T47D (cell line): ENCODE results near the gene LYPD4.
"Not testable (repeated sequence)": the region's sequence is repeated elsewhere in the genome, so short reads cannot be mapped to it uniquely, and the experiment has no call there.

Experiments
- DNase-seq, 2 experiments: peaks; one replicate each; pipeline versions ENCODE4 v3.0.0 to v3.0.0-alpha.2; 2011 to 2012; ENCODE audit warnings: low read depth in 1 of 2, low spot score in 1 of 2
- JUND ChIP-seq: IDR thresholded peaks from 2 replicates; pipeline ENCODE4 v1.6.1; 2012; ENCODE audit warnings: low read depth
- in situ Hi-C: cut with HindIII; loops from 2 replicates; pipeline ENCODE4 v1.10.0; 2016; ENCODE audit warnings: low sequenced_read_pairs, low pct_unique_long_range_greater_than_20kb

The LYPD4 gene

GRCh38 chr19:41796901-41797300 lies 47.6 kb downstream of the LYPD4 start:
- in situ Hi-C loops, result no loop called here
- DNase-seq, result no peak
- TF ChIP-seq JUND, result no peak

- no peak for DNase-seq
- TF ChIP-seq JUND, result no peak
- in situ Hi-C loops, result no loop called here
These were observed 48.1 kb downstream of the LYPD4 start, which contains the start of gene CEACAM3 for GRCh38 chr19:41796362-41796761. Gene CEACAM3, plus strand, starts transcription at chr19:41796587. Its CDS starts 91 bp downstream, at chr19:41796678.

GRCh38 chr19:41795031-41795461 lies 49.4 kb downstream of the LYPD4 start:
- peak in 1 of 2 experiments; percentile 73 for DNase-seq
- TF ChIP-seq JUND, result no peak
- in situ Hi-C loops, result no loop called here

GRCh38 chr19:41793414-41793727 lies 51.1 kb downstream of the LYPD4 start:
- in situ Hi-C loops, result no loop called here
- no peak for TF ChIP-seq JUND
- DNase-seq, result no peak

GRCh38 chr19:41792513-41793413 lies 51.7 kb downstream of the LYPD4 start:
- TF ChIP-seq JUND, result no peak
- peak in 1 of 2 experiments; percentile 98 for DNase-seq
- in situ Hi-C loops, result no loop called here

GRCh38 chr19:41789053-41789452 lies 55.4 kb downstream of the LYPD4 start:
- DNase-seq, result peak in 1 of 2 experiments; percentile 79
- in situ Hi-C loops, result not testable (repeated sequence)

GRCh38 chr19:41788518-41788917 lies 56.0 kb downstream of the LYPD4 start:
- DNase-seq, in situ Hi-C loops: not testable (repeated sequence)
